Gastroesophageal sphincter (tissue), 3 donors: Measurements from ENCODE around the gene SCAPER.

ENCODE experiments used
- CTCF ChIP-seq, 4 experiments: fragments of 200-600 bp in 2 of 4; fragments of 450-650 bp in 2 of 4; sonication (generic) in 1 of 4; IDR thresholded peaks; one replicate each; pipeline ENCODE4 v1.5.1; 2017 to 2019; ENCODE audit warnings: antibody characterized with exemption in 4 of 4, mild to moderate bottlenecking in 2 of 4, moderate library complexity in 2 of 4
- EP300 ChIP-seq: sonication (generic); formaldehyde crosslinking; IDR thresholded peaks from one replicate; pipeline ENCODE4 v1.6.1; 2017; ENCODE audit warnings: antibody characterized with exemption, mild to moderate bottlenecking
- POLR2A ChIP-seq, 2 donors: fragments of 450-650 bp; IDR thresholded peaks; one replicate each; pipeline ENCODE4 v1.6.1; 2017; ENCODE audit warnings: antibody characterized with exemption in 2 of 2, mild to moderate bottlenecking in 2 of 2, moderate library complexity in 1 of 2

GRCh38 chr15:76398317-76399104 lies 506.6 kb downstream of the SCAPER start:
- TF ChIP-seq POLR2A (IDR thresholded peaks at IDR 0.05) (no peak), EP300 (no peak), CTCF (IDR thresholded peaks at IDR 0.05) (no peak)
